Caco-2 (cell line): ENCODE data around the gene NMNAT2. TPM values are rescaled to one million over a fixed set of nuclear protein-coding genes. Genes with fewer than 3 reads are reported as not detected.

Experiments used
- BruUV-seq: library from RNA; stranded (reverse); fragments of 400-500 nt; replicated peaks from 2 replicates; lab custom pipeline; 2021; lab: Mats Ljungman, UMichigan
- CTCF ChIA-PET: fragments of 300-600 bp; sonication (Branson Sonifier 250); formaldehyde crosslinking; loops from one replicate; lab custom pipeline; 2022; ENCODE audit warnings: antibody characterized with exemption; lab: Charles Lee
- POLR2A ChIA-PET: fragments of 300-600 bp; sonication (Branson Sonifier 250); formaldehyde crosslinking; loops from one replicate; lab custom pipeline; 2022; ENCODE audit warnings: antibody characterized with exemption; lab: Charles Lee
- DNase-seq, 2 experiments: peaks; one replicate each; pipeline versions ENCODE4 v3.0.0 to v3.0.0-alpha.2; 2020 to 2022
- H3K27me3 ChIP-seq: replicated peaks from 2 replicates; pipeline ENCODE4 v1.6.0; 2011; ENCODE audit warnings: low read length; ENCODE audit not compliant: control insufficient read depth, insufficient read depth
- H3K36me3 ChIP-seq: 2 replicates; pipeline ENCODE4 v1.5.1; 2011; ENCODE audit warnings: low read length; ENCODE audit not compliant: control insufficient read depth, insufficient read depth
- H3K4me1 ChIP-seq: fragments of 250-450 bp; sonication (Bioruptor Pico); 2 replicates; pipeline ENCODE4 v1.5.1; 2020; ENCODE audit warnings: mild to moderate bottlenecking
- H3K4me3 ChIP-seq: 2 replicates; pipeline ENCODE4 v1.5.1; 2011; ENCODE audit warnings: low read depth, mild to moderate bottlenecking, control low read depth, low read length
- H3K9me3 ChIP-seq: fragments of 250-450 bp; sonication (Bioruptor Pico); 2 replicates; pipeline ENCODE4 v1.5.1; 2020; ENCODE audit warnings: mild to moderate bottlenecking, moderate library complexity
- H3K27ac Mint-ChIP-seq: one replicate; pipeline ENCODE4 v1.8.0; 2022; ENCODE audit warnings: mixed read lengths; ENCODE audit not compliant: unreplicated experiment
- H3K27me3 Mint-ChIP-seq: one replicate; pipeline ENCODE4 v1.8.0; 2022; ENCODE audit warnings: mixed read lengths; ENCODE audit not compliant: insufficient read depth, unreplicated experiment
- H3K36me3 Mint-ChIP-seq: one replicate; pipeline ENCODE4 v1.8.0; 2022; ENCODE audit warnings: mild to moderate bottlenecking, mixed read lengths; ENCODE audit not compliant: insufficient read depth, unreplicated experiment
- H3K4me1 Mint-ChIP-seq: one replicate; pipeline ENCODE4 v1.8.0; 2022; ENCODE audit warnings: low read depth, mixed read lengths; ENCODE audit not compliant: unreplicated experiment
- H3K4me3 Mint-ChIP-seq: one replicate; pipeline ENCODE4 v1.8.0; 2022; ENCODE audit warnings: mild to moderate bottlenecking, moderate library complexity, mixed read lengths; ENCODE audit not compliant: unreplicated experiment
- H3K9me3 Mint-ChIP-seq: one replicate; pipeline ENCODE4 v1.8.0; 2022; ENCODE audit warnings: mixed read lengths; ENCODE audit not compliant: unreplicated experiment
- intact Hi-C: fragments of 100-400 bp; cut with micrococcal nuclease; formaldehyde crosslinking; loops from one replicate; pipeline ENCODE4 v1.10.0; 2022; ENCODE audit not compliant: unreplicated experiment
- total RNA-seq: library from RNA; stranded (reverse); gene quantifications from 2 replicates; pipeline ENCODE4 v1.2.3, GENCODE V29; 2022
- TF ChIP-seq, protein P1 (sequence below), 2 experiments: fragments of 200-600 bp in 1 of 2; IDR thresholded peaks; 1 replicate in 1 of 2; 2 replicates in 1 of 2; pipeline versions ENCODE4 v1.5.1 to v1.8.0; 2011 to 2022; ENCODE audit warnings: antibody characterized with exemption in 1 of 2, control low read depth in 1 of 2, inconsistent platforms in 1 of 2, low read depth in 1 of 2, low read length in 1 of 2, mild to moderate bottlenecking in 1 of 2, moderate library complexity in 1 of 2; ENCODE audit not compliant: insufficient read depth in 1 of 2, severe bottlenecking in 1 of 2, unreplicated experiment in 1 of 2

NMNAT2 gene
- total RNA-seq, 1 experiment from 2014 or later: 16.4 TPM

- no peaks in the 10 kb centered on the region for H3K9me3 Mint-ChIP-seq
- no peak overlapping the region for H3K4me3 ChIP-seq
- ChIA-PET POLR2A (no interaction called here), CTCF (no interaction called here)
- H3K27me3 Mint-ChIP-seq: no peaks in the 10 kb centered on the region
- H3K4me1 Mint-ChIP-seq: no peaks in the 10 kb centered on the region
- TF ChIP-seq, protein P1, sequence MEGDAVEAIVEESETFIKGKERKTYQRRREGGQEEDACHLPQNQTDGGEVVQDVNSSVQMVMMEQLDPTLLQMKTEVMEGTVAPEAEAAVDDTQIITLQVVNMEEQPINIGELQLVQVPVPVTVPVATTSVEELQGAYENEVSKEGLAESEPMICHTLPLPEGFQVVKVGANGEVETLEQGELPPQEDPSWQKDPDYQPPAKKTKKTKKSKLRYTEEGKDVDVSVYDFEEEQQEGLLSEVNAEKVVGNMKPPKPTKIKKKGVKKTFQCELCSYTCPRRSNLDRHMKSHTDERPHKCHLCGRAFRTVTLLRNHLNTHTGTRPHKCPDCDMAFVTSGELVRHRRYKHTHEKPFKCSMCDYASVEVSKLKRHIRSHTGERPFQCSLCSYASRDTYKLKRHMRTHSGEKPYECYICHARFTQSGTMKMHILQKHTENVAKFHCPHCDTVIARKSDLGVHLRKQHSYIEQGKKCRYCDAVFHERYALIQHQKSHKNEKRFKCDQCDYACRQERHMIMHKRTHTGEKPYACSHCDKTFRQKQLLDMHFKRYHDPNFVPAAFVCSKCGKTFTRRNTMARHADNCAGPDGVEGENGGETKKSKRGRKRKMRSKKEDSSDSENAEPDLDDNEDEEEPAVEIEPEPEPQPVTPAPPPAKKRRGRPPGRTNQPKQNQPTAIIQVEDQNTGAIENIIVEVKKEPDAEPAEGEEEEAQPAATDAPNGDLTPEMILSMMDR (IDR thresholded peaks at IDR 0.05; ENCODE audit: insufficient read depth in 1 of 2, low read depth in 1 of 2, low read length in 1 of 2, severe bottlenecking in 1 of 2, unreplicated experiment in 1 of 2): no peak
- no TSS peak for BruUV-seq
- H3K36me3 ChIP-seq: no peaks in the 10 kb centered on the region; the same call in 1 of the 2 replicates
- H3K36me3 Mint-ChIP-seq: no peaks in the 10 kb centered on the region
- intact Hi-C loops: no loop called here
- H3K27ac Mint-ChIP-seq: no peak overlapping the region
- DNase-seq: no peak
- H3K4me3 Mint-ChIP-seq: no peak overlapping the region
- no peaks in the 10 kb centered on the region for H3K4me1 ChIP-seq
- no peaks in the 10 kb centered on the region for H3K9me3 ChIP-seq
- H3K27me3 ChIP-seq: no peaks in the 10 kb centered on the region
Observed at GRCh38 chr1:183355181-183355580, 63.0 kb downstream of the NMNAT2 start.

GRCh38 chr1:183353597-183353996, 64.6 kb downstream of the NMNAT2 start:
- H3K9me3 ChIP-seq: no peaks in the 10 kb centered on the region
- H3K27me3 ChIP-seq: no peaks in the 10 kb centered on the region
- BruUV-seq: no TSS peak
- TF ChIP-seq, protein P1 (IDR thresholded peaks at IDR 0.05; ENCODE audit: insufficient read depth in 1 of 2, low read depth in 1 of 2, low read length in 1 of 2, severe bottlenecking in 1 of 2, unreplicated experiment in 1 of 2): no peak
- Mint-ChIP-seq H3K9me3 (no peaks in the 10 kb centered on the region), H3K27me3 (no peaks in the 10 kb centered on the region), H3K36me3 (no peaks in the 10 kb centered on the region), H3K4me1 (no peaks in the 10 kb centered on the region), H3K27ac (no peak overlapping the region), H3K4me3 (no peak overlapping the region)
- no peaks in the 10 kb centered on the region; the same call in 1 of the 2 replicates for H3K36me3 ChIP-seq
- no peak for DNase-seq
- ChIA-PET POLR2A (no interaction called here), CTCF (no interaction called here)
- H3K4me1 ChIP-seq: no peaks in the 10 kb centered on the region
- no peak overlapping the region for H3K4me3 ChIP-seq
- intact Hi-C loops: no loop called here

DNA sequence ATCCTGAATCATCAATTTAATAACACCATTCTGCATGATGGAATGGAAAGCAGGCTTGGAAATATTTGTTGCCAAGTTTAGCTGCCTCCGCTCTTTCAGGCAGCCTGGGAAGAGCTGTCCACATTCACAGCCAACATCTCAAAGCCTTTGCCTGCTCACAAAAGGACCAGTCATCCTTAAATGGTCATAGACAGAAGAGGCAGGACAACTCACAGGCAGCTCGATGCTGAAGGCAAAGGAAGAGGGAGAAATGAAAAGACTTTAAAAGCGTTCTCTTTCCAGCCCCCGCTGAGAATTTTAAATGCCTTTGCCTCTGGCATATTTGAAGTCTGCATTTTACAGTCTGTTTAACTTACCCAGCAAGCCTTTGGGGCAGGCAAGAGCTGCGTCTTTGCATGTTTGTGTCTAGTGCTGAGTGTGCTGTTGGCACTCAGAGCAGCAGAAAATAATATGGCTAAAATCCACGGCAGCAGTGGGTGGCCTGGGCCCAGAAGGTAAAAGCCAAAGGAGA, 68.9 kb downstream of the NMNAT2 start:
- no peaks in the 10 kb centered on the region for H3K9me3 ChIP-seq
- CTCF ChIA-PET: no interaction called here
- Mint-ChIP-seq H3K9me3 (no peaks in the 10 kb centered on the region), H3K4me3 (no peak overlapping the region), H3K4me1 (peaks cover 7% of the 10 kb centered on the region), H3K27ac (no peak overlapping the region), H3K27me3 (no peaks in the 10 kb centered on the region), H3K36me3 (no peaks in the 10 kb centered on the region)
- H3K36me3 ChIP-seq: no peaks in the 10 kb centered on the region
- no TSS peak for BruUV-seq
- H3K4me3 ChIP-seq: no peak overlapping the region
- DNase-seq: no peak
- H3K4me1 ChIP-seq: no peaks in the 10 kb centered on the region
- TF ChIP-seq, protein P1 (IDR thresholded peaks at IDR 0.05; ENCODE audit: insufficient read depth in 1 of 2, low read depth in 1 of 2, low read length in 1 of 2, severe bottlenecking in 1 of 2, unreplicated experiment in 1 of 2): no peak
- intact Hi-C loops: no loop called here
- H3K27me3 ChIP-seq: no peaks in the 10 kb centered on the region
- POLR2A ChIA-PET: no interaction called here
